Transverse colon (tissue), 4 donors: ENCODE results near the gene JAM3. TPM values are rescaled to one million over a fixed set of nuclear protein-coding genes. Genes with fewer than 3 reads are reported as not detected.

Source experiments
- DNase-seq: peaks from one replicate; pipeline ENCODE4 v3.0.0-alpha.2; 2019
- H3K27ac ChIP-seq, 4 donors: fragments of 200-600 bp; sonication (generic); 2 replicates each; pipeline ENCODE4 v1.5.1; 2016 to 2018; ENCODE audit warnings: inconsistent platforms in 4 of 4
- H3K27me3 ChIP-seq: fragments of 200-600 bp; sonication (generic); 2 replicates; pipeline ENCODE4 v1.5.1; 2017; ENCODE audit warnings: inconsistent platforms
- H3K36me3 ChIP-seq, 4 donors: fragments of 200-600 bp; sonication (generic); 2 replicates each; pipeline ENCODE4 v1.5.1; 2017 to 2019; ENCODE audit warnings: inconsistent platforms in 4 of 4
- H3K4me1 ChIP-seq, 4 donors: fragments of 200-600 bp; sonication (generic); 2 replicates each; pipeline ENCODE4 v1.5.1; 2017 to 2020; ENCODE audit warnings: inconsistent platforms in 4 of 4
- H3K4me3 ChIP-seq, 4 donors: fragments of 200-600 bp; sonication (generic); 1 replicate in 1 of 4; 2 replicates in 3 of 4; pipeline versions ENCODE4 v1.5.1 to v1.6.1; 2017 to 2019; ENCODE audit warnings: inconsistent platforms in 4 of 4
- H3K9me3 ChIP-seq, 2 donors: fragments of 200-600 bp; sonication (generic); 2 replicates each; pipeline ENCODE4 v1.5.1; 2017 to 2019; ENCODE audit warnings: inconsistent platforms in 2 of 2
- EP300 ChIP-seq: sonication (generic); formaldehyde crosslinking; IDR thresholded peaks from one replicate; pipeline ENCODE4 v1.6.1; 2017; ENCODE audit warnings: antibody characterized with exemption, low read depth
- POLR2A ChIP-seq: fragments of 450-650 bp; IDR thresholded peaks from one replicate; pipeline ENCODE4 v1.6.1; 2016; ENCODE audit warnings: antibody characterized with exemption, mild to moderate bottlenecking, moderate library complexity
- POLR2AphosphoS5 ChIP-seq, 3 donors: sonication (generic); formaldehyde crosslinking; IDR thresholded peaks; one replicate each; pipeline ENCODE4 v1.6.1; 2016; ENCODE audit warnings: antibody characterized with exemption in 3 of 3
- WGBS, 2 donors: methylation state at CpG; one replicate each; pipeline ENCODE4 v1.1.5; 2018; ENCODE audit warnings: low coverage in 1 of 2; 5-methylcytosine and 5-hydroxymethylcytosine counted together
- in situ Hi-C, 4 donors: fragments of 200-750 bp; cut with MboI; loops; one replicate each; pipeline versions ENCODE4 v1.15.0 to v1.15.1; 2017; ENCODE audit warnings: low sequenced_read_pairs in 3 of 4, low pct_ligation_motif_present in 1 of 4, low pct_unique_long_range_greater_than_20kb in 1 of 4
- intact Hi-C: fragments of 100-400 bp; cut with DNase I; formaldehyde crosslinking; loops from one replicate; pipeline ENCODE4 v1.15.1; 2023; ENCODE audit warnings: low total_unique reads
- total RNA-seq, 4 donors: library from RNA; depleted of rRNA; stranded (reverse); fragments of >200 nt; gene quantifications; one replicate each; pipeline ENCODE4 v1.1.0, GENCODE V29; 2016
- TF ChIP-seq, protein P1 (sequence below), 5 experiments: fragments of 200-600 bp in 3 of 5; fragments of 450-650 bp in 2 of 5; sonication (generic) in 3 of 5; IDR thresholded peaks; 1 replicate in 2 of 5; 2 replicates in 3 of 5; pipeline ENCODE4 v1.5.1; 2016 to 2017; ENCODE audit warnings: antibody characterized with exemption in 5 of 5, inconsistent platforms in 3 of 5, mild to moderate bottlenecking in 2 of 5, moderate library complexity in 1 of 5

Gene JAM3
- total RNA-seq, 4 donors from 2014 or later = 7.8 to 56.9 (median 13.8) TPM

- H3K4me3 ChIP-seq = peak overlapping the region; percentile 53 to 72 (median 58)
- no peaks in the 10 kb centered on the region for H3K9me3 ChIP-seq
- H3K4me1 ChIP-seq = peaks cover 0 to 3% (median 0%) of the 10 kb centered on the region in 4 donors
- no peaks in the 10 kb centered on the region for H3K36me3 ChIP-seq
- intact Hi-C loops = loop anchor here (5.0 kb wide), 2 partner anchors 53 to 293 kb away; no protein-coding TSS in a partner anchor
- DNase-seq = no peak
- H3K27me3 ChIP-seq = peaks cover 42% of the 10 kb centered on the region
- peak overlapping the region; percentile 82 to 93 (median 85) for H3K27ac ChIP-seq
- in situ Hi-C loops = no loop called here
- 15 to 65% methylated on average over 7 to 25 of the region's 41 CpGs for WGBS, 2 donors
- TF ChIP-seq POLR2AphosphoS5 (IDR thresholded peaks at IDR 0.05) (no peak), EP300 (no peak), POLR2A (no peak)
- TF ChIP-seq, protein P1, sequence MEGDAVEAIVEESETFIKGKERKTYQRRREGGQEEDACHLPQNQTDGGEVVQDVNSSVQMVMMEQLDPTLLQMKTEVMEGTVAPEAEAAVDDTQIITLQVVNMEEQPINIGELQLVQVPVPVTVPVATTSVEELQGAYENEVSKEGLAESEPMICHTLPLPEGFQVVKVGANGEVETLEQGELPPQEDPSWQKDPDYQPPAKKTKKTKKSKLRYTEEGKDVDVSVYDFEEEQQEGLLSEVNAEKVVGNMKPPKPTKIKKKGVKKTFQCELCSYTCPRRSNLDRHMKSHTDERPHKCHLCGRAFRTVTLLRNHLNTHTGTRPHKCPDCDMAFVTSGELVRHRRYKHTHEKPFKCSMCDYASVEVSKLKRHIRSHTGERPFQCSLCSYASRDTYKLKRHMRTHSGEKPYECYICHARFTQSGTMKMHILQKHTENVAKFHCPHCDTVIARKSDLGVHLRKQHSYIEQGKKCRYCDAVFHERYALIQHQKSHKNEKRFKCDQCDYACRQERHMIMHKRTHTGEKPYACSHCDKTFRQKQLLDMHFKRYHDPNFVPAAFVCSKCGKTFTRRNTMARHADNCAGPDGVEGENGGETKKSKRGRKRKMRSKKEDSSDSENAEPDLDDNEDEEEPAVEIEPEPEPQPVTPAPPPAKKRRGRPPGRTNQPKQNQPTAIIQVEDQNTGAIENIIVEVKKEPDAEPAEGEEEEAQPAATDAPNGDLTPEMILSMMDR (IDR thresholded peaks at IDR 0.05) = no peak
Measured at GRCh38 chr11:134069426-134070341, 812 bp downstream of the JAM3 start.

DNA sequence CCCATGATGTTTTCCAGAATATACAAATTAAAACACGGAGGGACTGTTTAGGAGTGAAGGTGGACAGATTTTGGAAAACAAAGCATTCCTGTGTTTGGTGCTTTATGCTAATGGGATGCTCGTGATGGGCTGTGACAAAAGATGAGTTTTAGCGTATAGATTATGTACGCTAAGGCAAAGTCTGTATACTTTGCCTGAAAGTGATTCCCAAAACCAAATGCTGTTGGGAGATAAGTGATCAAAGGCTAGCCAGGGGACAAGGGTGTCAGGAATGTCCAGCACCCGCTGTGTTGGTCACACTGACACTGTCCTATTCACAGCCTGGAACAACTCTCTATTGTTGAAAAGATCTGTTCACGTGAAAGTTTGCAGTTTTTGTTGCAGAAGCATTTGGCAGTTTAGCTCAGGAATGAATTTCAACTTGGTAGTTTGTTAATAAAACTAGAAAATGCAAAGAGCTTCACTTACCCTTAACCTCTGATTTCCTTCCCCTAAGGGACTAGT is 1.5 kb downstream of the JAM3 start:
- 62 to 64% methylated on average over 2 to 6 of the region's 6 CpGs for WGBS, 2 donors
- no peak for DNase-seq
- no peaks in the 10 kb centered on the region for H3K36me3 ChIP-seq
- in situ Hi-C loops = no loop called here
- peak overlapping the region; percentile 82 to 93 (median 85) for H3K27ac ChIP-seq
- H3K4me3 ChIP-seq = no peak overlapping the region
- intact Hi-C loops = loop anchor here (5.0 kb wide), 1 partner anchor 52 kb away; no protein-coding TSS in a partner anchor
- TF ChIP-seq POLR2AphosphoS5 (IDR thresholded peaks at IDR 0.05) (no peak), POLR2A (no peak), EP300 (no peak)
- TF ChIP-seq, protein P1 (IDR thresholded peaks at IDR 0.05) = no peak
- H3K27me3 ChIP-seq = peaks cover 42% of the 10 kb centered on the region
- H3K9me3 ChIP-seq = no peaks in the 10 kb centered on the region
- H3K4me1 ChIP-seq = peaks cover 0 to 3% (median 0%) of the 10 kb centered on the region in 4 donors

- 77 to 81% methylated on average over 3 of the region's 3 CpGs for WGBS, 2 donors
- intact Hi-C loops (loop anchor here (5.0 kb wide), 1 partner anchor 51 kb away; no protein-coding TSS in a partner anchor), in situ Hi-C loops (no loop called here)
- peaks cover 37% of the 10 kb centered on the region for H3K27me3 ChIP-seq
- H3K9me3 ChIP-seq = no peaks in the 10 kb centered on the region
- TF ChIP-seq EP300 (no peak), POLR2AphosphoS5 (IDR thresholded peaks at IDR 0.05) (no peak), POLR2A (no peak)
- TF ChIP-seq, protein P1 (IDR thresholded peaks at IDR 0.05) = no peak
- H3K27ac ChIP-seq = no peak overlapping the region
- no peak for DNase-seq
- peaks cover 0 to 3% (median 0%) of the 10 kb centered on the region in 4 donors for H3K4me1 ChIP-seq
- H3K4me3 ChIP-seq = no peak overlapping the region
- H3K36me3 ChIP-seq = no peaks in the 10 kb centered on the region
Measured at GRCh38 chr11:134071306-134071705, 2.4 kb downstream of the JAM3 start.

DNA sequence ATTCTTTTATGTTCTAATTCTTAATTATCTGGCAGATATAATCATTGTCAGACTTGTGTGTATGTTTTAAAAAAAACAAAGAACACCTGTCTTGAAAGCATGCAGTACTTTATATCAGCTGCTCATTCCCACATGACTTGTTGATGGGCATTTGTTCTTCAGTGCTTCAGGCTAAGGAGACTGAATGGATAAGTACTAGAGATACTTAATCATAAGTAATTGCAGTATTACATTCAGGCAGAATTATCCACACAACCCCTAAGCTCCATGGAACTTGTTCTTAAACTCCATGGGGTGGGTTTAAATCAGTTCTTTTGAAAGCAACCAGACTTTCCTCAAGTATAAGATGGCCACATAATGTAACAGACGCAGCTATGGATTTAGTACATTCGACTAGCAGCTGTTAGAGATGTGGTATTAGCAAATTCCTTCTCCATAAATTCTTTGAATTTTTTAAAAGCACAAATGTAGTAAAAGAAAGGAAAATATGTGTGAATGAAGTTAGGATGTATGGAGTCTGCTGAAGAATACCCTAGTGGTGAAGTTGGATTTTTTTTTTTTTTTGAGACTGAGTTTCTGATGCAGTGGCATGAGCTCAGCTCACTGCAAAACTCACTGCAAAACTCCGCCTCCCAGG is 3.0 kb downstream of the JAM3 start:
- intact Hi-C loops (loop anchor here (5.0 kb wide), 1 partner anchor 50 kb away; no protein-coding TSS in a partner anchor), in situ Hi-C loops (no loop called here)
- Histone ChIP-seq H3K27me3 (peaks cover 33% of the 10 kb centered on the region), H3K4me1 (peaks cover 0 to 3% (median 0%) of the 10 kb centered on the region in 4 donors), H3K9me3 (no peaks in the 10 kb centered on the region), H3K4me3 (no peak overlapping the region), H3K36me3 (no peaks in the 10 kb centered on the region), H3K27ac (no peak overlapping the region)
- DNase-seq = no peak
- TF ChIP-seq, protein P1 (IDR thresholded peaks at IDR 0.05) = peak in 1 of 5 experiments; percentile 15
- TF ChIP-seq POLR2AphosphoS5 (IDR thresholded peaks at IDR 0.05) (no peak), EP300 (no peak), POLR2A (no peak)
- WGBS, 2 donors = 92% methylated on average over 3 of the region's 3 CpGs
